Measurements from ENCODE around the gene DAPP1. TPM values are rescaled to one million over a fixed set of nuclear protein-coding genes. Genes with fewer than 3 reads are reported as not detected.

DAPP1 gene
- total RNA-seq, 1 donor from 2014 or later, result not detected

DNA sequence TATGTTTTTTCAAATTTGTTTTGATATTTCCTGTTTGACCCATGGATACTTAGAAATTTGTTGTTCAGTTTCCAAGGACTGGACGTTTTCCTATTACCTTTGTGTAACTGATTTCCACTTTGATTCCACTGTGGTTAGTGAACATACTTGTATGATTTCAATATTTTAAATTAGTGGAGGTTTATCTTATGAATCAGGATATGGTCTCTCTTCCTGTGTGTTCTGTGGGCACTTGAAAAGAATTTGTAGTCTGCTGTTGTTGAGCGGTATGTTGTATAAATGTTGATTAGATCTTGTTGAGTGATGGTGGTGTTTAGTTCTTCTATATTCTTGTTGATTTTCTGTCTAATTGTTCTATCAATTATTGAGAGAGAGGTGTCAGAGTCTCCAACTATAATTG lies 98.8 kb downstream of the DAPP1 start:
- TF ChIP-seq, protein P1, sequence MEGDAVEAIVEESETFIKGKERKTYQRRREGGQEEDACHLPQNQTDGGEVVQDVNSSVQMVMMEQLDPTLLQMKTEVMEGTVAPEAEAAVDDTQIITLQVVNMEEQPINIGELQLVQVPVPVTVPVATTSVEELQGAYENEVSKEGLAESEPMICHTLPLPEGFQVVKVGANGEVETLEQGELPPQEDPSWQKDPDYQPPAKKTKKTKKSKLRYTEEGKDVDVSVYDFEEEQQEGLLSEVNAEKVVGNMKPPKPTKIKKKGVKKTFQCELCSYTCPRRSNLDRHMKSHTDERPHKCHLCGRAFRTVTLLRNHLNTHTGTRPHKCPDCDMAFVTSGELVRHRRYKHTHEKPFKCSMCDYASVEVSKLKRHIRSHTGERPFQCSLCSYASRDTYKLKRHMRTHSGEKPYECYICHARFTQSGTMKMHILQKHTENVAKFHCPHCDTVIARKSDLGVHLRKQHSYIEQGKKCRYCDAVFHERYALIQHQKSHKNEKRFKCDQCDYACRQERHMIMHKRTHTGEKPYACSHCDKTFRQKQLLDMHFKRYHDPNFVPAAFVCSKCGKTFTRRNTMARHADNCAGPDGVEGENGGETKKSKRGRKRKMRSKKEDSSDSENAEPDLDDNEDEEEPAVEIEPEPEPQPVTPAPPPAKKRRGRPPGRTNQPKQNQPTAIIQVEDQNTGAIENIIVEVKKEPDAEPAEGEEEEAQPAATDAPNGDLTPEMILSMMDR (IDR thresholded peaks at IDR 0.05), result no peak
- Mint-ChIP-seq H3K36me3 (ENCODE audit: low read depth) (peaks cover 16% of the 10 kb centered on the region), H3K4me1 (ENCODE audit: low read depth) (no peaks in the 10 kb centered on the region), H3K4me3 (ENCODE audit: unreplicated experiment) (no peak overlapping the region), H3K27ac (ENCODE audit: unreplicated experiment) (no peak overlapping the region), H3K9me3 (ENCODE audit: low read depth) (peaks cover 14% of the 10 kb centered on the region), H3K27me3 (ENCODE audit: low read depth) (no peaks in the 10 kb centered on the region)
- DNase-seq (ENCODE audit: low spot score), result no peak

DNA sequence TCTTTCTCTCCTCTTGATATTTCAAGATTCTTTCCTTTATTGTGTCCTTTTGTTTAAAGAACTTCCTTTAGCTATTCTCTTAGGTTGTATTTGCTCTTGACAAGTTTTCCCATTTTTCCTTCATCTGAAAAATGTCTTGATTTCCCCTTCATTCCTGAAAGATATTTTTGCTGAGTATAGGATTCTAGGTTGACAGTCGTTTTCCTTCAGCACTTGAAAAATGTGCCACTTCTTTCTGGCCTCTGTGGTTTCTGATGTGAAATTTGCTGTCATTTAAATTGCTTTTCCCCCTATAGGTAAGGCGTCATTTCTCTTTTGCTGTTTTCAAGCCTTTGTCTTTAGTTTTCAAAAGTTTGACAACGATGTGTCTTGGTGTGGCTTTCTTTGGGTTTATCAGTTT lies 100.9 kb downstream of the DAPP1 start:
- H3K4me1 Mint-ChIP-seq (ENCODE audit: low read depth), result no peaks in the 10 kb centered on the region
- H3K36me3 Mint-ChIP-seq (ENCODE audit: low read depth), result peaks cover 16% of the 10 kb centered on the region

DNA sequence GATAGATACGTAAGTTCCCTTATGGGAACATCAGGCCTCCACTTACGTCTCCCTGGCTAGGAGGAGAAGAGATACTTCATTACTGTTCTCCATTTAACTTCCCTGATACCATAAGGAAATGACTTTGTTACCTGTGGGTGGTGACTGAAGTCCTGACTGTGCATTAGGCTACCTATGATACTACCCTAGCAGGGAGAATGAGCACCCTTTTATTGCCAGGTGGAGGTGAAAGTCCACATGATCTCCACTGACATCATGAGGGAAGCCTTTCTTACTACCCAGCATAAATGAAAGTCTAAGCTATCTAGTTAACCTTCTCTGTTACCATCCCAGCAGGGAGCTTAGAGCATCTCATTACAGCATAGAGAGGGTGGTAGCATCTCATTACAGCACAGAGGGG lies 102.0 kb downstream of the DAPP1 start:
- peaks cover 16% of the 10 kb centered on the region for H3K36me3 Mint-ChIP-seq (ENCODE audit: low read depth)

More for the DNA sequence above, 100.9 kb downstream of the DAPP1 start:
- Mint-ChIP-seq H3K4me3 (ENCODE audit: unreplicated experiment) (no peak overlapping the region), H3K9me3 (ENCODE audit: low read depth) (peaks cover 14% of the 10 kb centered on the region), H3K27ac (ENCODE audit: unreplicated experiment) (no peak overlapping the region), H3K27me3 (ENCODE audit: low read depth) (no peaks in the 10 kb centered on the region)
- TF ChIP-seq, protein P1 (IDR thresholded peaks at IDR 0.05), result no peak
- DNase-seq (ENCODE audit: low spot score), result no peak

More for the DNA sequence above, 102.0 kb downstream of the DAPP1 start:
- H3K4me3 Mint-ChIP-seq (ENCODE audit: unreplicated experiment), result no peak overlapping the region
- H3K27me3 Mint-ChIP-seq (ENCODE audit: low read depth), result no peaks in the 10 kb centered on the region
- H3K9me3 Mint-ChIP-seq (ENCODE audit: low read depth), result peaks cover 14% of the 10 kb centered on the region
- TF ChIP-seq, protein P1 (IDR thresholded peaks at IDR 0.05), result no peak
- DNase-seq (ENCODE audit: low spot score), result no peak
- no peak overlapping the region for H3K27ac Mint-ChIP-seq (ENCODE audit: unreplicated experiment)
- H3K4me1 Mint-ChIP-seq (ENCODE audit: low read depth), result no peaks in the 10 kb centered on the region

Other genes with a start within 250 kb of the DAPP1 start
- gene MTTP, start 242.0 kb upstream of the DAPP1 start, total RNA-seq, result not detected in 3 replicates
- not detected in 3 replicates for gene C4orf54, start 159.0 kb upstream of the DAPP1 start, total RNA-seq
- gene LAMTOR3, start 77.6 kb downstream of the DAPP1 start, total RNA-seq, result 34.2 to 38.8 TPM (median 36.2 TPM) in 3 replicates
- gene DNAJB14, start 129.8 kb downstream of the DAPP1 start, total RNA-seq, result 57.6 to 59.9 TPM (median 57.9 TPM) in 3 replicates
- 157 to 209 TPM (median 198 TPM) in 3 replicates for gene H2AZ1, start 133.4 kb downstream of the DAPP1 start, total RNA-seq

Measured in chondrocyte (in vitro differentiated cells).